GM18519 (cell line): ENCODE measurements around the gene IFI27L1.

Experiments used
- ATAC-seq: cut with Tn5 transposase; IDR thresholded peaks from one replicate; pipeline ENCODE4 v1.9.1; 2021; ENCODE audit warnings: mild to moderate bottlenecking, moderate library complexity; ENCODE audit not compliant: unreplicated experiment, low FRiP score

The IFI27L1 gene, protein sequence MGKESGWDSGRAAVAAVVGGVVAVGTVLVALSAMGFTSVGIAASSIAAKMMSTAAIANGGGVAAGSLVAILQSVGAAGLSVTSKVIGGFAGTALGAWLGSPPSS

DNA sequence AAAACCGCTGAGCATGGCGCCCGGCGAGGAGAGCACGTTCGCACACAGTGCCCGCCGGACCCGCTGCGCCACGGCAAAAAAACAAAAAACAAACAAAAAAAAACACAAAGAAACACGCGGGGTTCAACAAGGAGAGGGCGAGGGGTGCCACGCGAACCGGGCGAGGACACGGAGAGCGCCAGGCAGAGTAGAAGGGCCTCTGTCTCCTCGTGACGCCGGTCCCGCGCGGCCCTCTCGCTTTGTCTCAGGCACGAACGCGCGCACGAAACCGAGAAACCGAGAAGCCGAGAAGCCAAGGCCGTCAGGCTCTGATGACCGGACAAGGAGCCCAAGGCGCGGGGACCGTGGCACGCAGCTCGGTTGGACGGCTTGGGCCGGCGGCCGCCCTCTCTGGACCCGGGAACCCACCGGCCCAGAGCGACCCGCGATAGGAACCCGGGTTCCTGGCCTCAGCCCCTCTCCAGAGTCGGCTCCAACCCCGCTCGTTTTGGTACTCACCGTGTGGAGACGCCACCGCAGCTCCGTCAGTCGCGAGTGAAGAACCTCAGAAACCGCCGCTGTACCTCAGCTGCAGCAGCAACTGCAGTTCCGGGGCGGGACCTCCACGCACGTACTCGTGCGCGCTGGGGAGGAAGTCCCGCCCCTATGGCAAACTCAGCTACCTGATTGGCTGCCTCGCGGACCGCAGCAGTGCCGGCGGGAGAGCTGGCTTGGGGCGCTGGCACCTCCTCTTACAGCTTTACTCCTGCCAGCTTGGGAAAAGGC lies at the start of gene IFI27L1, which contains the start of gene DDX24:
Gene IFI27L1, plus strand, starts transcription at position 690 of the 765 bp plus-strand sequence. CDS start 15,628 bp downstream, outside the sequence.
Gene DDX24, minus strand, starts transcription at position 582 of the 765 bp plus-strand sequence. CDS start 1,460 bp downstream, outside the sequence.
- peak; percentile 98 for ATAC-seq

DNA sequence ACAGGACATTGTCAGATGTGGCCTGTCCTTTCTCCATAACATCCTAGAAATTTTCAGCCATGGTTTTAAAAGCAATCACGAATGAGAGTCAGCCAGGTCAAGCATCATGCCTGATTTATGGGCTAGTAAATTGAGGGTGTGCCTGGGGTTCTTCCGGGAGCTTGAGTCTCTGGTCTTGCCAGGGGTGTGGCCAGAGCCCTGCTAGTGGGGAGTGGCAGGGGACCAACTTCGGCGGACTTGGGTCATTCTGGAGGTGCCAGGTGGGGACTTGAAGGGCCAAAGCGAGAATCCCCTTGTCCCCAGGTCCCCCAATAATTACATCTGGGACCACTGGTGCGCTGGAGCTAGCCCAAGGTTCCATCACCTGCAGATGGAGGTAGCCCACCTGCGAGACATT lies 49.2 kb upstream of the IFI27L1 start:
- no peak for ATAC-seq

GRCh38 chr14:94034886-94035285 lies 46.2 kb upstream of the IFI27L1 start:
- no peak for ATAC-seq

DNA sequence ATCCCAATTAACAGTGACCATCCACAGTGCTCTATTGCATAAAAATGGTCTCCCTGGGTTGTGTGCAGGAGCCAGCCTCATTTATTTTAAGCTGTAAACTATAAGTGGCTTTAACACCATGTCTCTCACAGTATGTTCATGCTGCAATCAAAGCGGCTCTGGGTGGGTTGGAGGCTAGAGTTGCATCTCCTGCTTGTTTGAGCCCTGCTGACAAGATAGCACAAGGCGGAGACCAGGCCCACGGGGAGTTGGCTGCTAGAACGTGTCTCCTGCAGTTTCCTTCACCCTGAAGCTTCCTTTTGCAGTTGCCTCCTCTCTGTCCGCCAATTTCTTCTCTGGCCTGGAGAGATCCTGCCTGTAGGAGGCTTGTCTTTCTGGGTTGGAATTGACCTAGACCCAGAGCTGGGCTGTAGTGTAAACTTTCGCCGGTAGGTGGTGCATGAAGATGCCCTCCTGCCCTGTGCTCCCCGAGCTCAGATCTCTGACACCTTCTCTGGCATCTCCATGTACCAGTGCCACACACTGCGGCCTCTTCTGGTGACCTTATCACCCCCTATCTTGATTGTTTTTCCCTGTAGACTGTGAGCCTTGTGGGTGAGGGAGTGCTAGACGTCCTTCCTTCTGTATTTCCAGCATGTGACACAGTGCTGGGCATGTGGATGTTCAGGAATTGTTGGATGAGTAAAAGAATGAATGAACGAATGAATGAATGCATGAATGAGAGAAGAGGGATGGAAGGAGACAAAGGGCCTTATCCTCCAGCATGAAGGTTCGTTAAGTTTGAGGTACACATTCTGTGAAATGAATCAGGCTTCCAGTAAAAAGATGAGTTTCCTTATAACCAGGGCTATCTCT lies 44.6 kb upstream of the IFI27L1 start:
- ATAC-seq, result peak; percentile 77

DNA sequence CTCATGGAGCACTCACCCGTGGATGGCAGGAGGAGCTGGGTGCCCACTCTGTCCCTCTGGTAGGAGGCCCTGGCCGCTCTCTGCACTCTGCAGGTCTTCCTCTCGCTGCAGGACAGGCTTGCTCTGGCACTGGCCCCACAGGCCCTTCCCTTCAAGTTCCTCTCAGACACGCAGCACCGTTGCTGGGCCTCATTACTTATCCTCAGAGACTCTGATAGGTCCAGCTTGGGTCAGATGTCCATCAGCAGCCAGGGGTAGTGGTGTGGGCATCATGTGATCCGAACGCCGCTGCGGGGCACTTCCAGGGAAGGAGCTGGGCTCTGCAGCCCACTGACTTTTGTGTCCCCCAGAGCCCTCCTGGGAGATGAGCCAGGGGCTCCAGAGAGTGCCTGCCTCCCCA lies 43.2 kb upstream of the IFI27L1 start:
- ATAC-seq, result no peak

DNA sequence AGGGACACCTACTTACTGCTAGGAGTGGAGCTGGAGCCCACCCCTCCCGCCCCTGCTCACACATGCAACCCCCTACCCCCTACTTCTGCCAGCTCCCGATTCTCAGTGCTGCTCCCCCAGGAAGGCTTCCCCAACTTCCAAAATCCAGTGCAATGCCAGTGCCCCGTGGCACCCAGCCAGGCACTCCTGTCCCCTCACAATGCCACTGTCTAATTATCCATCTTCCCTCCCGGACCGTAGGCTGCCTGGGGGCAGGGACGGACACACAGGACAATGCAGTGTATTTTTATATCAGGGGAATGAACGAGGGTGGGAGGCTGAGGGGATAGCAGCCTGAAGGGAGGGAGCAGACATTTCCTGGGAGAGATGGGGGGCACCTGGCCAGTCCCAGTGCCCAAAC lies 42.6 kb upstream of the IFI27L1 start:
- ATAC-seq, result no peak

- ATAC-seq, result no peak
These were observed 42.0 kb upstream of the IFI27L1 start for GRCh38 chr14:94038921-94039629.

GRCh38 chr14:94040247-94040646 lies 40.9 kb upstream of the IFI27L1 start:
- ATAC-seq, result no peak

- no peak for ATAC-seq
These were observed 40.3 kb upstream of the IFI27L1 start for GRCh38 chr14:94040796-94041195.

GRCh38 chr14:94041551-94042346 lies 39.4 kb upstream of the IFI27L1 start:
- no peak for ATAC-seq

- ATAC-seq, result no peak
These were observed 38.5 kb upstream of the IFI27L1 start for GRCh38 chr14:94042433-94043091.

GRCh38 chr14:94043111-94043755 lies 37.9 kb upstream of the IFI27L1 start:
- ATAC-seq, result no peak

GRCh38 chr14:94043756-94044475 lies 37.2 kb upstream of the IFI27L1 start:
- no peak for ATAC-seq

GRCh38 chr14:94044476-94045091 lies 36.5 kb upstream of the IFI27L1 start:
- ATAC-seq, result no peak

DNA sequence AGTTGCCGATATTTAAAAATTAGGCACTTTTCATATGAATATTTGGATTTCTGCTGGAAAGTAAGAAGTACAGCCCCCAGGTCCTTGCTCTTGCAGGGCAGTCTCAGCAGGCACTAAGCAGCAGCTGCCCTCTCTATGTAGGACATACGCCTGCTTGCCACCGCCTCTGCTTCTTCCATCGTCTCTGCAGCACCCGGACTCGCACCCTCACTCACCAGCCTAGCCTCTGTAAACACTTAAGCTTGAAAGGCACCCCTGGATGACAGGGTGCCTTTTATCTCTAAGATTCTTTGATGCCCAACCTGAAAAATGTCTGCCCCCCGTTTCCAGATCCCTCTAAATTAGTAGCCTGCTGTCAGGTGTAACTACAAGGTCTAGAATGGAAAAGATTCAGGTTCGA lies 36.0 kb upstream of the IFI27L1 start:
- ATAC-seq, result no peak

GRCh38 chr14:94045563-94046345 lies 35.4 kb upstream of the IFI27L1 start:
- no peak for ATAC-seq

DNA sequence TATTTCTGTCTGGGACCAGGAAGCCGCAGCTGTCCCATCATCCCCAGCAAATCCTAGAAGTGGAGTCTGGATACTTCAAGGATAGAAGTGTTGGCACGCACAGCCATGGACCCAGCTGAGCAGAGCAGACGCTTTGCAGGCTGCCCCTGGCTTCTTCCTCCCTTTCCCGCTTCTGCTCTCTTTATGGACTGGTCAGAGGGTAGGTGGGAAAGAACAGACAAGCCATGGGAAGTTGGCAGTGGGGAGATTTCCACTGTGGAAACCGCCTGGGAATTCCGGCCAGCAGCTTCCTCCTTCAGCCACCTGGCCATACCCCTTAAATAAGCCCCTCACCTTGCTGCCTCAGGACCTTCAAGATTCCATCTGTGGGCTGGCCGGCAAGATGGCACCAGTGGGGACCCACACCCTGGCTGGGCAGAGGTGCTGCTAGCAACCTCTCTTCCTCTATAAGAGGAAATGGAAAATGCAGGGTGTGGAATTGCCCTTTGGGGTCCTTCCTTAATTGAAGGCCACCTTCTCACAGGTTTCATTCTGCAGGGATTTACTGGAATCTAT lies 34.3 kb upstream of the IFI27L1 start:
- no peak for ATAC-seq
